GM10847 (cell line): ENCODE results near the gene PRKCH.

Experiments used
- POLR2A ChIP-seq: IDR thresholded peaks from 2 replicates; pipeline ENCODE4 v1.6.1; 2011; ENCODE audit not compliant: insufficient read length; ENCODE audit errors: extremely low read depth

Gene PRKCH

GRCh38 chr14:61368114-61368710, 46.8 kb downstream of the PRKCH start:
- TF ChIP-seq POLR2A: no peak

GRCh38 chr14:61368781-61369453, 47.5 kb downstream of the PRKCH start:
- TF ChIP-seq POLR2A: no peak

- no peak for TF ChIP-seq POLR2A
These were observed 48.1 kb downstream of the PRKCH start for GRCh38 chr14:61369454-61369810.

GRCh38 chr14:61372379-61372778, 51.0 kb downstream of the PRKCH start:
- no peak for TF ChIP-seq POLR2A

- TF ChIP-seq POLR2A: no peak
These were observed 51.6 kb downstream of the PRKCH start for GRCh38 chr14:61372842-61373555.

GRCh38 chr14:61374284-61374683, 52.9 kb downstream of the PRKCH start:
- no peak for TF ChIP-seq POLR2A

GRCh38 chr14:61375218-61375617, 53.8 kb downstream of the PRKCH start:
- TF ChIP-seq POLR2A: no peak

GRCh38 chr14:61376314-61376713, 54.9 kb downstream of the PRKCH start:
- TF ChIP-seq POLR2A: no peak

GRCh38 chr14:61377749-61378148, 56.4 kb downstream of the PRKCH start:
- no peak for TF ChIP-seq POLR2A

GRCh38 chr14:61379639-61380184, 58.3 kb downstream of the PRKCH start:
- TF ChIP-seq POLR2A: no peak

- no peak for TF ChIP-seq POLR2A
These were observed 59.6 kb downstream of the PRKCH start for GRCh38 chr14:61380984-61381383.

- no peak for TF ChIP-seq POLR2A
These were observed 60.2 kb downstream of the PRKCH start for GRCh38 chr14:61381553-61381952.

- TF ChIP-seq POLR2A: no peak
These were observed 61.5 kb downstream of the PRKCH start for GRCh38 chr14:61382842-61383241.

- no peak for TF ChIP-seq POLR2A
These were observed 63.8 kb downstream of the PRKCH start for GRCh38 chr14:61385002-61385685.

- no peak for TF ChIP-seq POLR2A
These were observed 64.9 kb downstream of the PRKCH start for GRCh38 chr14:61386173-61386772.
